Large intestine (tissue), 3 donors: Measurements from ENCODE around the gene DZANK1. TPM values are rescaled to one million over a fixed set of nuclear protein-coding genes. Genes with fewer than 3 reads are reported as not detected.
"Not testable (repeated sequence)": the region's sequence is repeated elsewhere in the genome, so short reads cannot be mapped to it uniquely, and the experiment has no call there.

Experiments
- DNase-seq, 2 donors: peaks; one replicate each; pipeline versions ENCODE4 v3.0.0 to v3.0.0-alpha.2; 2013
- H3K27ac ChIP-seq: one replicate; pipeline ENCODE4 v1.5.1; 2013; ENCODE audit warnings: low read length
- H3K27me3 ChIP-seq: 2 replicates; pipeline ENCODE4 v1.6.1; 2013; ENCODE audit warnings: low read length; ENCODE audit not compliant: control insufficient read depth, insufficient read depth
- H3K36me3 ChIP-seq: 2 replicates; pipeline ENCODE4 v1.6.1; 2013; ENCODE audit warnings: low read length; ENCODE audit not compliant: control insufficient read depth, insufficient read depth
- H3K4me1 ChIP-seq: one replicate; pipeline ENCODE4 v1.6.1; 2013; ENCODE audit warnings: low read length; ENCODE audit not compliant: control insufficient read depth, insufficient read depth
- H3K4me3 ChIP-seq: one replicate; pipeline ENCODE4 v1.5.1; 2013; ENCODE audit warnings: low read length
- H3K9me3 ChIP-seq: one replicate; pipeline ENCODE4 v1.6.1; 2013; ENCODE audit warnings: mild to moderate bottlenecking, low read depth, low read length, moderate library complexity; ENCODE audit not compliant: control insufficient read depth
- WGBS: methylation state at CpG from one replicate; pipeline ENCODE4 v1.1.5; 2013; ENCODE audit warnings: low lambda C conversion rate; ENCODE audit not compliant: insufficient coverage; 5-methylcytosine and 5-hydroxymethylcytosine counted together
- polyA plus RNA-seq: library from polyadenylated mRNA; unstranded; fragments of 120-200 nt; gene quantifications from one replicate; pipeline ENCODE4 v1.2.1, GENCODE V29; 2013

DZANK1 gene
- polyA plus RNA-seq, 1 donor = 2.4 TPM

DNA sequence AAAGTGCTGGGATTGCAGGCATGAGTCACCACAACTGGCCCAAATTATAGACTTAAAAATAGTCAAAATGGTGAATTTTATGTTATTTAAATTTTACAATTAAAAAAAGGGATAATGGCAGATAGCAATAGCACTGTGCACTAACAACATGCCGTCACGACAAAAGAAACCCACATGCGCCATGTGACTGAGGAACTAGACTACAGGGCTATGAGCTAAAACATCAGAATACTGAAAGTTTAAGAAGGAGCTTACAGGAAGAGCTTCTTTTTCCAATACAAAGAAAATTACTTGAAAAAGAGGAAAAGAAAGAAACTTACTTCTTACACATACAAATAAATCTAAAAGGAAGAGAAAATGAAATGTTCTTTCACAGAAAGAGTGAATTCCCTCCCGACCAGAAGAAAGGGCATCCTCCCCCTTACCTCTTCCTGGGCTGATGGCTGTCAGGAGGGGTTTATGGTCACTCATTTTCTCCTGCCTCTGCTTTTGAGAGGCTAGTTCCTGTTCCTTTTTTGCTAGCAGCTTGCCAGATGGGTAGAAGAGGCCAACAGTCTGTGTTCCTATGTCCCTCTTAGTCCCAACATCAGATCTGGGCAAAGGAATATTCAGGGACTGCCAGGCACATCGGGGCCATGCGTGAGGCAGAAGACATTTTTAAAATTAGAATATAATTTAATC, 54.5 kb downstream of the DZANK1 start:
- no peaks in the 10 kb centered on the region for H3K27me3 ChIP-seq
- H3K4me1 ChIP-seq = peaks cover 4% of the 10 kb centered on the region
- 93% methylated on average over 3 of the region's 6 CpGs for WGBS
- no peaks in the 10 kb centered on the region for H3K9me3 ChIP-seq
- H3K4me3 ChIP-seq = no peak overlapping the region
- H3K36me3 ChIP-seq = no peaks in the 10 kb centered on the region
- no peak overlapping the region for H3K27ac ChIP-seq
- DNase-seq = no peak

DNA sequence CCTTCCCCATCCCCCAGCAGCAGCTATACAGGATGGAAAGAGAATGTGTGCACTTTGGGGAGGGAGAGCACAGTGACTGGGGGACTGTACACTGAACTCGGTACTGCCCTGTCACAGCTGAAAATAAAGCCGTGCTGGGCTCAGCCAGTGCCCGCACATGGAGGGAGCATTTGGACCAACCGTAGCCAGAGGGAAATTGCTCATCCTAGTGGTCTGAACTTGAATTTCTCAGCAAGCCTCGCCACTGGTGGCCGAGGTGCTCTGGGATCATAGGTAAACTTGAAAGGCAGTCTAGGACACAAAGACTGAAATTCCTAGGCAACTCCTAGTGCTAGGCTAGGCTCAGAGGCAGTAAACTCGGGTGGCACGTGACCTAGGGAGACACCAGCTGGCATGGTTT, 61.0 kb downstream of the DZANK1 start:
- Histone ChIP-seq H3K27ac (no peak overlapping the region), H3K27me3 (no peaks in the 10 kb centered on the region)
- no CpG with 5 or more reads among the region's 8 CpGs for whole genome bisulfite sequencing

DNA sequence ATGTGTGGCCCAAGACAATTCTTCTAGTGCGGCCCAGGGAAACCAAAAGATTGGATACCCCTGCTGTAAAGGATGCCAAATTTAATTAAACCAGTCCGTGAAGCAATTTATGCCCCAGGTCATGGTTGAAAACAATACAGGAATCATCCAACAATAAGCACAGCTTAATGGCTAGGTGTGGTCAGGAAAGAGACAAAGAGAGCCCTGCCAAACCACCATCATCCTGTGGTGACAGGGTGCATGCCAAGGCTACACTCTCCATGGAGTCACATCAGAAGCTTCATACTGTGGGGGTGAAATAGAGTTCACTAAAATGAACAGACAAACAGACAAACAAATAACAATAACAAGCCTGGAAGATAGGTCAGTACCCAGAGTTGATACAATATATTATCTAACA, 62.7 kb downstream of the DZANK1 start:
- Histone ChIP-seq H3K27ac (no peak overlapping the region), H3K4me1 (no peaks in the 10 kb centered on the region), H3K36me3 (no peaks in the 10 kb centered on the region), H3K4me3 (no peak overlapping the region), H3K9me3 (no peaks in the 10 kb centered on the region), H3K27me3 (no peaks in the 10 kb centered on the region)
- no CpG with 5 or more reads among the region's 2 CpGs for WGBS
- DNase-seq = no peak

More for the DNA sequence above, 61.0 kb downstream of the DZANK1 start:
- Histone ChIP-seq H3K36me3 (no peaks in the 10 kb centered on the region), H3K4me1 (no peaks in the 10 kb centered on the region), H3K9me3 (no peaks in the 10 kb centered on the region), H3K4me3 (no peak overlapping the region)
- DNase-seq = no peak

- Histone ChIP-seq H3K4me3 (no peak overlapping the region), H3K4me1 (no peaks in the 10 kb centered on the region), H3K27ac (no peak overlapping the region), H3K27me3 (no peaks in the 10 kb centered on the region), H3K36me3 (no peaks in the 10 kb centered on the region), H3K9me3 (no peaks in the 10 kb centered on the region)
- DNase-seq = no peak
These were observed 63.6 kb downstream of the DZANK1 start for GRCh38 chr20:18403269-18403668.

DNA sequence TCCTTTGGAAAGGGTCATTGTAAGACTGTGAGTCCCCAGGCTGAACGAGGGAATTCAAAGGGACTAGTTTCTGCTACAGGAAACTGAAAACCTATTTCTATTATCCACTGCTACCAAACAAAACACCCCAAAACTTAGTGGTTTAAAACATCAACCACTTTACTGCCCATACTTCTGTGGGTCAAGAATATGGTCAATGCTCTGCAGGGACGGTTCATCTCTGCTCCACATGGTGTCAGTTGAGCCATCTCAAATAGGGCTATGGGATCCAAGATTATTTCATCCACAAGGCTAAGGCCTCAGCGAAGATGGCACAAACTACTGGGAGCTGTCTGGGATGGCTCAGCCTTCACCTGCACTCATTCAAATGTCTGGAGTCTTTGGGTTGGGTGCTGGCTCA, 65.5 kb downstream of the DZANK1 start:
- no peak for DNase-seq
- Histone ChIP-seq H3K9me3 (no peaks in the 10 kb centered on the region), H3K27me3 (no peaks in the 10 kb centered on the region), H3K27ac (no peak overlapping the region), H3K36me3 (no peaks in the 10 kb centered on the region), H3K4me3 (no peak overlapping the region), H3K4me1 (no peaks in the 10 kb centered on the region)
- WGBS = no CpG with 5 or more reads among the region's 3 CpGs

DNA sequence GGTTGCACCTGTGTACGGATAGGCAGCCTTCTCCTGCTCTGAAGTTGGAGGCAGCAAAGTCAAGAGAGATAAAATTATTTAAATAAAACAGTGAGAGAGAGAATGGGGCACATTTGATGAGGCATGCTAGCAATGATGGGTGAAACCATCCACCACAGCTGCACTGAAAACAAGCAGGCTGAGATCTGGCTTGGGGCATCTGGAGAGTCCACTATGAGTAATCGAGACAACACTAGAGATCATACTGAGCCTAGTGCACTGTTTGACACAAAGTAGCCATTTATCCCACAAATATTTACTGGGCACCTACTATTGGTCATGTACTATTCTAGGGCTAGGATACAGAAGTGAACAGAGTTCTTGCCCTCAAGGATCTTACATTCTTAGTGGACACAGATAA, 66.4 kb downstream of the DZANK1 start:
- no CpG with 5 or more reads among the region's 2 CpGs for WGBS
- Histone ChIP-seq H3K36me3 (no peaks in the 10 kb centered on the region), H3K27ac (no peak overlapping the region), H3K4me1 (no peaks in the 10 kb centered on the region), H3K27me3 (no peaks in the 10 kb centered on the region), H3K9me3 (no peaks in the 10 kb centered on the region), H3K4me3 (no peak overlapping the region)
- DNase-seq = no peak

- not testable (repeated sequence) for H3K36me3 ChIP-seq, H3K9me3 ChIP-seq, H3K4me3 ChIP-seq, H3K27ac ChIP-seq, H3K27me3 ChIP-seq, DNase-seq, H3K4me1 ChIP-seq
- 100% methylated on average over 2 of the region's 8 CpGs for WGBS
These were observed 68.1 kb downstream of the DZANK1 start for GRCh38 chr20:18398713-18399112.

GRCh38 chr20:18397030-18397429, 69.8 kb downstream of the DZANK1 start:
- no peaks in the 10 kb centered on the region for H3K9me3 ChIP-seq
- H3K27ac ChIP-seq = no peak overlapping the region
- H3K4me3 ChIP-seq = no peak overlapping the region
- H3K4me1 ChIP-seq = no peaks in the 10 kb centered on the region
- 60% methylated on average over 1 of the region's 4 CpGs for WGBS
- no peak for DNase-seq
- H3K27me3 ChIP-seq = no peaks in the 10 kb centered on the region
- no peaks in the 10 kb centered on the region for H3K36me3 ChIP-seq

DNA sequence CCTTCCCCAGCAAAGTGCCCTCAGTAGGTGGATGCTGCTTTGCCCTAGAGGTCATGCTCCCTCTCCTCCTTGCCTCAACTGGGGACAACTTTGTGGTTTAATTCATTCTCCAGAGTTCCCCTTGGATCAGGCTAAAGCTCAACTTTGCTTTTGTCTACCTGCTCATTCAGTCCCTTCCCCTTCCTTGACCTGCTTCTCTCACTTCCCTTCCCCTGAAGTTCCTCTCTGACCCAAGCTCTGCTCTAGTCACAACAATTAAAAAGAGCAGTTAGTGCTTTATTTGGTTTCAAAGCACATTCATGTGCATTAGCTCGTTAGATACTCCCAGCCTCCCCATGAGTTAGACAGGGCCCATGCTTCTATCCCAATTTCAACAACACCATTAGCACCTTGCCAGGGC, 71.3 kb downstream of the DZANK1 start:
- H3K9me3 ChIP-seq = no peaks in the 10 kb centered on the region
- no peaks in the 10 kb centered on the region for H3K4me1 ChIP-seq
- no peak overlapping the region for H3K27ac ChIP-seq
- no CpG with 5 or more reads among the region's 1 CpG for WGBS
- no peak overlapping the region for H3K4me3 ChIP-seq
- no peaks in the 10 kb centered on the region for H3K27me3 ChIP-seq
- H3K36me3 ChIP-seq = no peaks in the 10 kb centered on the region
- no peak for DNase-seq

DNA sequence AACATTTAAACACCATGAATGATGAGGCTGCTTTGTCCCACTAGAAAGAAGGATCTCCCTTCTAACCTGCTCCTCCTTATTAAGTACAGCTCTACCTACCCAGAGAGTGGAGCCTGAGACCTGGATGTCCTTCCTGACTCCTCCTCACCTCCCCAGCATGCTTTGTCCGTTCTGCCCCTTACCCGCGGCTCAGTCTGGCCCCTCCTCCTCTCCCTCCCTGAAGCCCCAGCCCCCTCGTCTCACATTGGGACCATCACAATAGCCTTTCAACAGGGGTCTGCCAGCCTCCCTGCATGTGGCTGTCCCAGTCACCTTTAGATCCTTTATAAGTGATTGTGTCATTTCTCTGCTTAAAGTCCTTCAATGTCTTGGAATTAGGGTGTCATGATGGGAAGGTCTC, 72.5 kb downstream of the DZANK1 start:
- WGBS = no CpG with 5 or more reads among the region's 4 CpGs
- no peak for DNase-seq
- Histone ChIP-seq H3K4me1 (no peaks in the 10 kb centered on the region), H3K27ac (no peak overlapping the region), H3K36me3 (no peaks in the 10 kb centered on the region), H3K27me3 (no peaks in the 10 kb centered on the region), H3K9me3 (no peaks in the 10 kb centered on the region), H3K4me3 (no peak overlapping the region)

DNA sequence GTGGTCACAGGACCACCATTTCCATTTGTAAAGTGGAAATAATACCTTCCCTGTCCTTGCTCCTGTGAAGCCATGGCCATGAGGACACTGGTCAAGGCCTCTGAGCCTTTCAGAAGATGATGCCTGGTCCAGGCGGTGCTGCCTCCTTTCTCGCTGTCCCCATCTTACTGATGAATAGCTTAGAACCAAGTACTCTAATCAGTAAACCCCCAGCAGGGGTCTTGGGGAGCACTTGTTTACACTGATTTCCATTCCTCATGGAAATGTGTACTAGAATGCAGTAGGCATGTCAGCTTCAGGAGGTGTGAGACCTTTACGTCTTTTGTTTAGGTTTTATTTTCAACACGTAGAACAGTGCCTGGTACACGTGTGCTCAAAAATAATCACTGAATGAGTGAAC, 75.1 kb downstream of the DZANK1 start:
- 89% methylated on average over 3 of the region's 5 CpGs for WGBS
- Histone ChIP-seq H3K4me1 (peaks cover 3% of the 10 kb centered on the region), H3K27me3 (no peaks in the 10 kb centered on the region), H3K4me3 (no peak overlapping the region), H3K9me3 (no peaks in the 10 kb centered on the region), H3K36me3 (no peaks in the 10 kb centered on the region), H3K27ac (no peak overlapping the region)
- DNase-seq = no peak
